ENCODE measurements around the gene ZNF142.

GRCh38 chr2:218701806-218702205 is 42.4 kb upstream of the ZNF142 start:
- no peak for TF ChIP-seq BCL11A (tag by site-specific recombination; IDR thresholded peaks at IDR 0.05; ENCODE audit: low read depth)
- TF ChIP-seq TCF7L2 (IDR thresholded peaks at IDR 0.05; ENCODE audit: borderline replicate concordance, low read depth, low read length) = no peak
- no peak for TF ChIP-seq ZBTB7A (tag by site-specific recombination; IDR thresholded peaks at IDR 0.05; ENCODE audit: low read depth)
- no peak for TF ChIP-seq ZNF280D (tag by site-specific recombination; IDR thresholded peaks at IDR 0.05)
- TF ChIP-seq ZNF623 (tag by site-specific recombination; IDR thresholded peaks at IDR 0.05) = no peak
- TF ChIP-seq CTCF (tag by site-specific recombination; IDR thresholded peaks at IDR 0.05) = no peak
- no peak for TF ChIP-seq ATF2 (tag by site-specific recombination; IDR thresholded peaks at IDR 0.05; ENCODE audit: low read depth)
- TF ChIP-seq ZNF501 (tag by site-specific recombination; IDR thresholded peaks at IDR 0.05) = no peak
- no peak for TF ChIP-seq REST (tag by site-specific recombination; IDR thresholded peaks at IDR 0.05)
